Measurements from ENCODE around the gene CNKSR2. TPM values are rescaled to one million over a fixed set of nuclear protein-coding genes. Genes with fewer than 3 reads are reported as not detected.

The CNKSR2 gene
- total RNA-seq, 2 experiments from 2014 or later: 14.4 to 14.8 TPM

DNA sequence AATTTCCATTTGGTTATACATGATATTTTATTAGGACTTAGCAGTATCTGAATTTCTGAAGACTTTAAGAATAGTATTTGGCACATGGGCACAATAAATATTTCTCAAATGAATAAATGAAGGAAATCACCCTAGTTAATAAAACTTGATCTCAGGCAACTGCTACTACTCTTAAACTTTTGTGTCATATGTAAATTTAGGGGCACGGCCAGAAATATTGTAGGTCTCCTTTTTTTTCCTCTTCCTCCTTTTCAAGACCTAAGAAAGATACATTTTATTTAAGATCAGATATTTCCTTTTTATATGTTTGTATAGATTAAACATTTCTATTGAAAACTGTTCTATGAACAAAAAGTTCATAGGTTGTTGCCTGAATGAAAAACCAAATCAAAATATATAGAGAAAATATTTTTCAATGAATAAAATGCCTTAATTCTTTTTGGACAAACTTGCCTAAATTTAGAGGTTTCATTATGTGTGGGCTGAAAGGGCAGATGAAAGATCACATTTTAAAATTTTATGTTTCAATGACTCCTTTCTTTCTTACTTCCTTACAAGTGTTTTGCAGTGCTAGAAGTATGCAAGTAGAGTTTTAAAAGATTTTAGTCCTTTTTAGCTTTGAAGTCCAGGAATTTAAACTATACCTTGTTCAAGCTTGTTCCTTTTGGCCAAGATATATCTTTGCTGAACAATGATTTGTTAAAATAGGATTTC lies 26.3 kb downstream of the CNKSR2 start:
- Histone ChIP-seq H3K36me3 (ENCODE audit: insufficient read depth, low read length) (no peaks in the 10 kb centered on the region), H3K4me3 (ENCODE audit: low read length) (no peak overlapping the region), H3K27me3 (ENCODE audit: control insufficient read depth in 1 of 2, insufficient read depth in 2 of 2, low read length in 2 of 2) (no peaks in the 10 kb centered on the region), H3K4me1 (ENCODE audit: insufficient read depth, low read length) (no peaks in the 10 kb centered on the region), H3K27ac (ENCODE audit: low read depth in 1 of 2, low read length in 2 of 2) (no peak overlapping the region), H3K9me3 (ENCODE audit: control insufficient read depth in 1 of 2, insufficient read depth in 1 of 2, low read length in 2 of 2) (no peaks in the 10 kb centered on the region)
- no peaks in the 10 kb centered on the region for H3K36me3 Mint-ChIP-seq (ENCODE audit: low read depth)
- H3K27me3 Mint-ChIP-seq: no peaks in the 10 kb centered on the region
- ChIA-PET CTCF (no interaction called here), POLR2A (no interaction called here)
- peaks cover 14% of the 10 kb centered on the region for H3K4me1 Mint-ChIP-seq (ENCODE audit: low read depth)
- ATAC-seq (ENCODE audit: poor library complexity): no peak
- no peaks in the 10 kb centered on the region for H3K9me3 Mint-ChIP-seq
- no peak for DNase-seq
- intact Hi-C loops (cut with DNase I, micrococcal nuclease): no loop called here
- H3K4me3 Mint-ChIP-seq: no peak overlapping the region
- H3K27ac Mint-ChIP-seq: no peak overlapping the region
- TF ChIP-seq, protein P1, sequence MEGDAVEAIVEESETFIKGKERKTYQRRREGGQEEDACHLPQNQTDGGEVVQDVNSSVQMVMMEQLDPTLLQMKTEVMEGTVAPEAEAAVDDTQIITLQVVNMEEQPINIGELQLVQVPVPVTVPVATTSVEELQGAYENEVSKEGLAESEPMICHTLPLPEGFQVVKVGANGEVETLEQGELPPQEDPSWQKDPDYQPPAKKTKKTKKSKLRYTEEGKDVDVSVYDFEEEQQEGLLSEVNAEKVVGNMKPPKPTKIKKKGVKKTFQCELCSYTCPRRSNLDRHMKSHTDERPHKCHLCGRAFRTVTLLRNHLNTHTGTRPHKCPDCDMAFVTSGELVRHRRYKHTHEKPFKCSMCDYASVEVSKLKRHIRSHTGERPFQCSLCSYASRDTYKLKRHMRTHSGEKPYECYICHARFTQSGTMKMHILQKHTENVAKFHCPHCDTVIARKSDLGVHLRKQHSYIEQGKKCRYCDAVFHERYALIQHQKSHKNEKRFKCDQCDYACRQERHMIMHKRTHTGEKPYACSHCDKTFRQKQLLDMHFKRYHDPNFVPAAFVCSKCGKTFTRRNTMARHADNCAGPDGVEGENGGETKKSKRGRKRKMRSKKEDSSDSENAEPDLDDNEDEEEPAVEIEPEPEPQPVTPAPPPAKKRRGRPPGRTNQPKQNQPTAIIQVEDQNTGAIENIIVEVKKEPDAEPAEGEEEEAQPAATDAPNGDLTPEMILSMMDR (IDR thresholded peaks at IDR 0.05): no peak

DNA sequence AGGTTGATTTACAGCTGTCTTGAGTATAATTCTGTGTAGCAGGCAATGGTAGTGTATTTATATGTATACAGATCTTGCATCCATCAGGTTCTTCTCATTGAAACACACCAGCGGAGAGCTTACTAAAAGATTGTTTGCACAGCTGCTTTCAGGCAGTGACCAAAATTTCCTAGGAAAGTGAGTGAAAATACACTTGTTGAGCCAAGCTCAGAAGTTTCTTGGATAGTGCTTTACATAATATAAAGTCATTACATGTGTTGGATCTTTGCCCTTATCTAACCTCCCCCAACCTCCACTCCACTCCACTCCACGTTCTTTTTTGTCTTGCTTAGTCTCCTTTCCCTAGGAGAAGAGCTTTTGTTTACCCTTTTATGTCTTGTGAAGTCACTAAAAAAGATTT lies 34.1 kb downstream of the CNKSR2 start:
- Mint-ChIP-seq H3K27me3 (no peaks in the 10 kb centered on the region), H3K4me3 (no peak overlapping the region), H3K4me1 (ENCODE audit: low read depth) (peaks cover 7% of the 10 kb centered on the region), H3K36me3 (ENCODE audit: low read depth) (peaks cover 8% of the 10 kb centered on the region), H3K27ac (no peak overlapping the region), H3K9me3 (no peaks in the 10 kb centered on the region)
- TF ChIP-seq, protein P1 (IDR thresholded peaks at IDR 0.05): no peak
- no peak overlapping the region for H3K27ac ChIP-seq (ENCODE audit: low read depth in 1 of 2, low read length in 2 of 2)
- CTCF ChIA-PET: no interaction called here
- no peaks in the 10 kb centered on the region for H3K9me3 ChIP-seq (ENCODE audit: control insufficient read depth in 1 of 2, insufficient read depth in 1 of 2, low read length in 2 of 2)
- H3K4me1 ChIP-seq (ENCODE audit: insufficient read depth, low read length): no peaks in the 10 kb centered on the region
- no peak overlapping the region for H3K4me3 ChIP-seq (ENCODE audit: low read length)
- ATAC-seq (ENCODE audit: poor library complexity): no peak
- POLR2A ChIA-PET: no interaction called here
- H3K36me3 ChIP-seq (ENCODE audit: insufficient read depth, low read length): no peaks in the 10 kb centered on the region
- no peak for DNase-seq
- intact Hi-C loops (cut with DNase I, micrococcal nuclease): no loop called here
- H3K27me3 ChIP-seq (ENCODE audit: control insufficient read depth in 1 of 2, insufficient read depth in 2 of 2, low read length in 2 of 2): no peaks in the 10 kb centered on the region

DNA sequence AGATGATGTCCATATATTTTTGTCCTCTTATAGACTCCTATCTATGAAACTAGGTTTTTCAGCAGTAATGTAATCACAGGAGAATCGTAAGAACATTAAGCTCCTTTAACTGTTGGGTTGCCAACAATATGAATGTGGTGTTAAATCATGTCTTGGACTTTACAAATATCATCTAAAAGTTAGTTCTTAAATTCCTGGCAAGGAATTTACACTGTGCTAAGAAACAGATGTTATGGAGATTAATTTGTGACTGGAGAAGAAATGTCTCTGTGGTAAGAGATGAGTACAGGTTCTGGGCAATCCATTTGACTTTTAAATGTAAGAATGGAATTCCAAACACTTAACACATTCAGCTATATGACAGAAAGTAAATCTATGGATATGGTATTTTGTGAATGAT lies 34.6 kb downstream of the CNKSR2 start:
- no peak overlapping the region for H3K27ac Mint-ChIP-seq
- no peak overlapping the region for H3K4me3 ChIP-seq (ENCODE audit: low read length)
- TF ChIP-seq, protein P1 (IDR thresholded peaks at IDR 0.05): no peak
- DNase-seq: no peak
- H3K4me1 Mint-ChIP-seq (ENCODE audit: low read depth): peaks cover 7% of the 10 kb centered on the region
- no peaks in the 10 kb centered on the region for H3K27me3 Mint-ChIP-seq
- H3K9me3 ChIP-seq (ENCODE audit: control insufficient read depth in 1 of 2, insufficient read depth in 1 of 2, low read length in 2 of 2): no peaks in the 10 kb centered on the region
- no peaks in the 10 kb centered on the region for H3K27me3 ChIP-seq (ENCODE audit: control insufficient read depth in 1 of 2, insufficient read depth in 2 of 2, low read length in 2 of 2)
- no peak overlapping the region for H3K27ac ChIP-seq (ENCODE audit: low read depth in 1 of 2, low read length in 2 of 2)
- no peaks in the 10 kb centered on the region for H3K9me3 Mint-ChIP-seq
- no peaks in the 10 kb centered on the region for H3K4me1 ChIP-seq (ENCODE audit: insufficient read depth, low read length)
- CTCF ChIA-PET: no interaction called here
- intact Hi-C loops (cut with DNase I, micrococcal nuclease): no loop called here
- peaks cover 8% of the 10 kb centered on the region for H3K36me3 Mint-ChIP-seq (ENCODE audit: low read depth)
- ATAC-seq (ENCODE audit: poor library complexity): no peak
- H3K4me3 Mint-ChIP-seq: no peak overlapping the region
- POLR2A ChIA-PET: no interaction called here
- no peaks in the 10 kb centered on the region for H3K36me3 ChIP-seq (ENCODE audit: insufficient read depth, low read length)

All from CD4-positive, alpha-beta T cell (primary cell).